IPS-15b (cell line): ENCODE data around the gene FGF14.

Source experiments
- H3K27me3 ChIP-seq: one replicate; pipeline ENCODE4 v1.6.1; 2013; ENCODE audit warnings: low read length; ENCODE audit not compliant: control insufficient read depth, insufficient read depth
- H3K36me3 ChIP-seq: one replicate; pipeline ENCODE4 v1.6.1; 2013; ENCODE audit warnings: low read length; ENCODE audit not compliant: control insufficient read depth, insufficient read depth
- H3K4me1 ChIP-seq: one replicate; pipeline ENCODE4 v1.6.1; 2013; ENCODE audit warnings: mild to moderate bottlenecking, low read length; ENCODE audit not compliant: control insufficient read depth, insufficient read depth
- H3K4me3 ChIP-seq: one replicate; pipeline ENCODE4 v1.5.1; 2013; ENCODE audit warnings: low read depth, low read length
- H3K9ac ChIP-seq: one replicate; pipeline ENCODE4 v1.6.1; 2013; ENCODE audit warnings: low read depth, mild to moderate bottlenecking, low read length
- H3K9me3 ChIP-seq: one replicate; pipeline ENCODE4 v1.6.1; 2013; ENCODE audit warnings: mild to moderate bottlenecking, low read length; ENCODE audit not compliant: control insufficient read depth, insufficient read depth

Gene FGF14

DNA sequence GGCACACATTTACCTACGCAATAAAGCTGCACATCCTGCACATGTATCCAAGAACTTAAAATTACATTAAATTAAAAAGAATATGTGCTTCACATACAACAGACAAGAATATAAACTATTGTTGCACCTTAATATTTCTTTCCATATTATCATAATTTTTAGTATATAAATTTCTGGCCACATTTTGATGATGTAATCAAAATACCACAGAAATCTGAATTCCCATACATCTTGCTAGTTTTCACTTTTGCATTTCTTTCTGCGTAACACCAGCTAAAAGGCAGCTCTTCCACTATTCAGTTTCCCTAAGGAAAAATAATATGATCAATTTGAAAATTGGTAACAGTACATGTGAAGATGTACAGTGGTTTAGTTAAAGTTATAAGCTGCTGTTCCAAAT is 42.6 kb downstream of the FGF14 start:
- Histone ChIP-seq H3K9ac (no peak overlapping the region), H3K36me3 (no peaks in the 10 kb centered on the region), H3K27me3 (no peaks in the 10 kb centered on the region), H3K9me3 (no peaks in the 10 kb centered on the region), H3K4me1 (no peaks in the 10 kb centered on the region), H3K4me3 (no peak overlapping the region)

DNA sequence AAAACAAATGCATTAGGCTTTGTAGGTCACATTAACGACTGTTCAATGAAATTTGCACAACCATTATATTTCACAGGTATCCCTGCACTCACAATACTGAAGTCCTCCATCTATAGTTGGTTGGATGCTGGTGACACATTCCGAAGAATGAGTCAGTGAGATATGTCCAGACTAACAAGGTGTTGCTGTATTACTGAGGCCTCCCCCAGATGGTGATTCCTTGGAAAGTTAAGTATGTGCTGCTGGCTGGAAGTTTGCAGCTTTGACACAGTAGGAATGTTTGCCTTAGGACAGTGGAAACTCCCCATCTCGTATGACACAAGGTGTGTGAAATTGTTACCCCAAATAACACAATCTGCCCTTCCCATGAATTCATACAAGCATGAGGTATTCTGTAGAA is 46.6 kb downstream of the FGF14 start:
- no peaks in the 10 kb centered on the region for H3K4me1 ChIP-seq

DNA sequence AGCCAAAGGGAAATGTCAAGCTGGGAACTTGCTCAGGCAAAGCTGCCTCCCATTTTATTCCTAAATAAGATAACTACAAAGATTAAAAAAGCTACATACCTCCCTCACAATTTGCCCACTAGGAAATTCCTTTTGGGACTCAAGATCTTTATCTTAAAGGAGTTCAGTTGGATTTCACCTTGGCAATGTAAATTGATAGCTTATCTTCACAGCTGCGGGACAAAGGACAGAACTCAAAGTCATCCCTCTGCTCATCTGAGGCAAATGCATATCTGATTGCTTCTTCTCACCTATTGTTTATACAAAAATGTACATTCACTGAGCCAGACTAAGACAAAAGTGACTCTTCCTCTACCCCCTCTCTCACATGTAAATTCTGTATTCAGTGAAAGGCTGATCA is 47.8 kb downstream of the FGF14 start:
- no peaks in the 10 kb centered on the region for H3K36me3 ChIP-seq
- no peaks in the 10 kb centered on the region for H3K4me1 ChIP-seq
- H3K9me3 ChIP-seq = no peaks in the 10 kb centered on the region
- H3K9ac ChIP-seq = no peak overlapping the region
- H3K27me3 ChIP-seq = no peaks in the 10 kb centered on the region
- no peak overlapping the region for H3K4me3 ChIP-seq

More for the DNA sequence above, 46.6 kb downstream of the FGF14 start:
- no peaks in the 10 kb centered on the region for H3K9me3 ChIP-seq
- no peak overlapping the region for H3K9ac ChIP-seq
- no peaks in the 10 kb centered on the region for H3K36me3 ChIP-seq
- no peak overlapping the region for H3K4me3 ChIP-seq
- no peaks in the 10 kb centered on the region for H3K27me3 ChIP-seq

DNA sequence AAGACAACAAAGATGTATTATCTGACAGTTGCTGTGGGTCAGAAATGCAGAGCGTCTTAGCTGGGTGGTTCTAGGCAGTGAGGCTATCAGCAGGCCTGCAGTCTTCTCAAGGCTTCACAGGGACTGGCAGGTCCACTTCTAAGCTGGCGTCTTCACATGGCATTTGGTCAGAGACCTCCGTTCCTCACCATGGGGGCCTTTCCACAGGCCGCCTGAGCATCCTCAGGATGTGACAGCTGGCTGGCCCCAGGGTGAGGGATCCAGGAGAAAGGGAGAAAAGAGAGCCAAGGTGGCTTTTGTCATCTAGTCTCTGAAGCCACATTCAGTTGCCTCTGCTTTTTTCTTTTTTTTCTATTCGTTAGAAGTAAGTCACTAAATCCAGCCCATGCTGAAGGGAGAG is 50.3 kb downstream of the FGF14 start:
- Histone ChIP-seq H3K9ac (no peak overlapping the region), H3K27me3 (no peaks in the 10 kb centered on the region), H3K36me3 (no peaks in the 10 kb centered on the region)

GRCh38 chr13:102347490-102347889 is 54.4 kb downstream of the FGF14 start:
- Histone ChIP-seq H3K4me1 (no peaks in the 10 kb centered on the region), H3K27me3 (no peaks in the 10 kb centered on the region), H3K36me3 (no peaks in the 10 kb centered on the region), H3K9ac (no peak overlapping the region), H3K9me3 (no peaks in the 10 kb centered on the region), H3K4me3 (no peak overlapping the region)

More for the DNA sequence above, 50.3 kb downstream of the FGF14 start:
- Histone ChIP-seq H3K9me3 (no peaks in the 10 kb centered on the region), H3K4me3 (no peak overlapping the region), H3K4me1 (no peaks in the 10 kb centered on the region)

DNA sequence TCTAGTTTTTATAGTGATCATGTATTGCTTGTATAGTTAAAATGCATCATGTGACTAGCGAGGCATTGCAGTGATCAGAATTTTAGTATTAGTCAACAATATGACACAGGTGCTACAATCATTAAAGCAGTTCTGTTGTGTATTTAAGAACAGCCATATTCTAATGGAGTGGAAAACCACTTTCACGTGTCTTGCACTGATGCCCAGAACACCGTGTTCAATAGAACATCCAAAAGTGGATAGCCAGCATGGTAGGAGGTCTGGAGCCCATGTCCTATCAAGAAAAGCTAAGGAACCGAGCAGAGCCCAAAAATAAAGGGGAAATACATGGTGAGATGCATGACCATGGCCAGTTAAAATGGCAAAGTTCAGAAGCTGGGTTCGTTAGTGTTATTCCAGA is 55.1 kb downstream of the FGF14 start:
- Histone ChIP-seq H3K36me3 (no peaks in the 10 kb centered on the region), H3K9ac (no peak overlapping the region), H3K4me1 (no peaks in the 10 kb centered on the region), H3K27me3 (no peaks in the 10 kb centered on the region), H3K9me3 (no peaks in the 10 kb centered on the region), H3K4me3 (no peak overlapping the region)

GRCh38 chr13:102344410-102344809 is 57.4 kb downstream of the FGF14 start:
- no peaks in the 10 kb centered on the region for H3K27me3 ChIP-seq
- H3K9ac ChIP-seq = no peak overlapping the region
- H3K4me1 ChIP-seq = no peaks in the 10 kb centered on the region
- H3K4me3 ChIP-seq = no peak overlapping the region
- no peaks in the 10 kb centered on the region for H3K9me3 ChIP-seq
- no peaks in the 10 kb centered on the region for H3K36me3 ChIP-seq

DNA sequence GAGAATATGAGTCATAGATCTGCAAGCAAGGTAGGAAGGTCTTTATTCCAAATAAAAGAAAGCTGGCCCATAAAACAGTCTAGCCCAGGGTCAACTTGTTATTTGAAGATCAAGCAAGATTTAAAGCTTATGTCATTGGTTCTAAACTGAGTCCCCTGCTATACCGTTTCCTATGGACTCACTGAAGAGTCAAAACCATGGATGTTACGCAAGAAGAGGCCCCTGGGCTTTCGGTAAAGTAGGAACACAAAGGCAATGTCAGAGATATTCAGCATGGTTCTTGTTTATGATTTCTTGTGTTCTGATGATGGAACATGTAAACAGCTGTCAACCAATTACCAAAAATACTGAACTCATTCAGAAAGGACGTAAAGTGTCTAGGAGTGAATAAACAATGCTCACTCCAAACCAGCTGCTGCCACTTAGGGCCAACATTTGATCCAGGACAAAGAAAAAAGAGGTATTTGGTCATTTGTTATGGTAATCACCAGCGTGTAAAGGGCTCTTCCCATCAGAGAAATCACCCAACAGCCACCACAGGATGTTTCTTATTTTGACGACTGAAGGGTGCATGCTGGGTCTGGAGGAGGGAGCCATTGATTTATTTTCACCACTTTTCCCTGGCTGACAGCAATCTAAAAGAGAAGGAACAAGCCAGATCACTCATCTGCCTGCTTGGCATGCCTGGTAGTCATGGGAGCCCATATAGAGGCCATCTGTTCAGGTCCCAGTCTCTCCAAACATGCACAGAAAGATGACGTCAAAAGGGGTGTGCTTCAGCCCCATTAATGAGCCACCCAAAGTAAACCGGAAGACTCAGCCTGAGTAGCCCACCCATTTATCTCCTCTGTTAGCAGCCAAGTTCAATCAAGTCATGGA is 68.3 kb downstream of the FGF14 start:
- no peaks in the 10 kb centered on the region for H3K4me1 ChIP-seq
- H3K4me3 ChIP-seq = no peak overlapping the region
- H3K9ac ChIP-seq = no peak overlapping the region
- no peaks in the 10 kb centered on the region for H3K27me3 ChIP-seq
- H3K36me3 ChIP-seq = no peaks in the 10 kb centered on the region
- H3K9me3 ChIP-seq = no peaks in the 10 kb centered on the region

DNA sequence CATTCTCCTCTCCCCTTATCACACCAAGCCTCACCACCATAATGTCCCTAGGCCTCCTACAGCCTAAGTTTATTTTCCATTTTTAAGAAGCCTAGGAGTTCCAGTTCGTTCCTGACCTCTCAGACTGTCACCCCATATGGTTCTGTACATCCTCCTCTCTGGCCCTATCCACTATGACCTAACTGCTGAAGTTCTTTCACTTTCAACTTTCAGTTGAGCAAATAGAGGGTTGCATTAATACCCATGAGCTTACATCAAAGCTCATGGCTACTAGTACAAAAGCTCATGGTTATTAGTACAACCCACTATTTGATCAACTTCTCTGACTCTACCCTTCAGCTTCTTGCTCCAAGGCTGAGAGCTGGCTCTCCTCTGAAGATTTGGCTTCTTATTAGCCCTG is 72.9 kb downstream of the FGF14 start:
- Histone ChIP-seq H3K9me3 (no peaks in the 10 kb centered on the region), H3K4me3 (no peak overlapping the region), H3K4me1 (no peaks in the 10 kb centered on the region), H3K27me3 (no peaks in the 10 kb centered on the region), H3K9ac (no peak overlapping the region), H3K36me3 (no peaks in the 10 kb centered on the region)

DNA sequence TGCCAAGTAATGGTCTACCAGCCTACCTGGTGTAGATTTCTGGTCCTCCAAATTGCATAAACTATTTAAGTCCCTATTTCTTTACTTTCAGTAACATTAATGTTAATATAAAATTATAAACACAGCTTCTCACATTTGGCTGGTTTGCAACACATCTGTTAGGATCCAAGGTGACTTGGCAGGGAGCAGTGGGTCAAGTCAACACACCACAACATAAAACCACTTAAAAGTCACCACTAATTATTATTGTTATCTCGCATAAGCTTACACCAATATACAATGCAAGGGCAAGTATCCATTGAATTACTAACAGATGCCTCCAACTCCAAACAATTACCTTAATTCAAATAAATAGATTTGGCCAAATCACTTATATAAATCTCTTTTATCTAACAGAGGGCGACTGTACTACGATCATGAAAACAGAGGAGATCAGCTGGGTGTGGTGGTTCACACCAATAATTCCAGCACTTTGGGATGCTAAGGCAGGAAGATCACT is 74.7 kb downstream of the FGF14 start:
- Histone ChIP-seq H3K9ac (no peak overlapping the region), H3K4me1 (no peaks in the 10 kb centered on the region), H3K36me3 (no peaks in the 10 kb centered on the region)

DNA sequence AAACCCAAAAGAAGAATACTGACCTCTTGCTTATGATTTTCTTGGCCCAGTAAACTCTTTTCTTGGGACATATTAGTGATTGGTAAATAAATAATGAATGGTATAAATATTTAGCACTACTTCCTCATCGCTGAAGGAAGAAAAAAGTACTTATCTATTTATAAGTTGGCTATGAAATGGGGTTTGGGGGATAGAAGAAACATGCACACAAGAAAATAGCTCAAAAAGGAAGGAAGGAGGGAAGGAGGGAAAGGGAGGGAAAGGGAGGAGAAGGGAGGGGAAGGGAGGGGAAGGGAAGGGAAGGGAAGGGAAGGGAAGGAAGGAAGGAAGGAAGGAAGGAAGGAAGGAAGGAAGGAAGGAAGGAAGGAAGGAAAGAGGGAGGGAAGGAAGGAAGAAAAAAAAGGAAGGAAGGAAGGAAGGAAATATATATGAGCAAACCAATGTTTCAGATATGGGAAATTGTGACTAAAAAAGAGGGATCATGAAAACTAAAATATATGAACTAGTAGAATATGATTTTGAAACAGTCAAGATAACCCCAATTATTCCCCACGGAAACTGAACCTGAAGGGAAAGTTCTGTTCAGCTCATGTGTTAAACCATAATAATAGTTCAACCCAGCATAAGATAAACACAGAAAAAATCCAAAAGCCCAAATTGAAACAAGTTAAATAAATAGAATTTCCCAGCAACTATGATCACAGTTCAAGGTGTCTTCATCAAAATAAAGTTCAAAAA is 75.3 kb downstream of the FGF14 start:
- Histone ChIP-seq H3K36me3 (no peaks in the 10 kb centered on the region), H3K4me1 (no peaks in the 10 kb centered on the region), H3K9me3 (no peaks in the 10 kb centered on the region), H3K4me3 (no peak overlapping the region), H3K27me3 (no peaks in the 10 kb centered on the region), H3K9ac (no peak overlapping the region)

More for the DNA sequence above, 74.7 kb downstream of the FGF14 start:
- Histone ChIP-seq H3K9me3 (no peaks in the 10 kb centered on the region), H3K27me3 (no peaks in the 10 kb centered on the region), H3K4me3 (no peak overlapping the region)

DNA sequence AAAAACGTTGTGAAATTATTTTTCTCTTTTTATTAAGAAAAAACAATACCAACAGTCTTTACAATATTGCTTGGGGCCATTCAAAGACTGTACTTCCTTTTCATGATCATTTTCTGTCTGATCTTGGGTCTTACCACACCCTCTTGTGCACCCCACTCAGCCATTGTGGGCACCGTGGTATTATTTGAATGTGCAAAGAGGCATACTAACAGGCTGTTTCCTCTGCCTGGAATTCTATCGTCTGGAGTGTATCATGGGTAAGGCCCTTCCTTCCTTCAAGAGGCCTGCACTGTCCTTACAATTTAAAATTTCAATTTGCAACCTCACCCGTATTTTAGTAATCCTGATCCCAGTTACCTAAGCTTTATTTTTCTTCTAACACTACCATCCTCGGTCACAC is 76.5 kb downstream of the FGF14 start:
- H3K9ac ChIP-seq = no peak overlapping the region
- no peaks in the 10 kb centered on the region for H3K27me3 ChIP-seq
- no peaks in the 10 kb centered on the region for H3K36me3 ChIP-seq
- no peak overlapping the region for H3K4me3 ChIP-seq
- H3K4me1 ChIP-seq = no peaks in the 10 kb centered on the region
- H3K9me3 ChIP-seq = no peaks in the 10 kb centered on the region
